Upper lobe of left lung (tissue), 4 donors: Measurements from ENCODE around the gene GDE1.

Source experiments
- CTCF ChIP-seq, 6 experiments: fragments of 450-650 bp in 4 of 6; fragments of 200-600 bp in 2 of 6; sonication (generic) in 2 of 6; IDR thresholded peaks; one replicate each; pipeline ENCODE4 v1.5.1; 2016 to 2019; ENCODE audit warnings: antibody characterized with exemption in 6 of 6
- EP300 ChIP-seq, 4 donors: sonication (generic); formaldehyde crosslinking; IDR thresholded peaks; one replicate each; pipeline ENCODE4 v1.5.1; 2017; ENCODE audit warnings: antibody characterized with exemption in 4 of 4, control low read depth in 2 of 4
- POLR2A ChIP-seq, 4 donors: fragments of 450-650 bp; IDR thresholded peaks; one replicate each; pipeline ENCODE4 v1.5.1; 2016 to 2017; ENCODE audit warnings: antibody characterized with exemption in 4 of 4, mild to moderate bottlenecking in 2 of 4
- POLR2AphosphoS5 ChIP-seq, 2 donors: sonication (generic); formaldehyde crosslinking; IDR thresholded peaks; one replicate each; pipeline ENCODE4 v1.5.1; 2017; ENCODE audit warnings: antibody characterized with exemption in 2 of 2

GRCh38 chr16:19482291-19482690, 39.6 kb downstream of the GDE1 start:
- no peak for TF ChIP-seq POLR2A (IDR thresholded peaks at IDR 0.05)
- no peak for TF ChIP-seq EP300 (IDR thresholded peaks at IDR 0.05)
- TF ChIP-seq POLR2AphosphoS5 (IDR thresholded peaks at IDR 0.05) = no peak
- no peak for TF ChIP-seq CTCF (IDR thresholded peaks at IDR 0.05)
